Karpas-422 (cell line): ENCODE data around the gene PHF12. TPM values are rescaled to one million over a fixed set of nuclear protein-coding genes. Genes with fewer than 3 reads are reported as not detected.
"Not testable (repeated sequence)": the region's sequence is repeated elsewhere in the genome, so short reads cannot be mapped to it uniquely, and the experiment has no call there.

Source experiments
- DNase-seq: peaks from one replicate; pipeline ENCODE4 v3.0.0-alpha.2; 2015
- H2AFZ ChIP-seq: fragments of 200-600 bp; sonication (generic); 2 replicates; pipeline ENCODE4 v1.6.1; 2014; ENCODE audit warnings: antibody characterized with exemption, low read length, mixed read lengths
- H3K27ac ChIP-seq: fragments of 200-600 bp; sonication (generic); 2 replicates; pipeline ENCODE4 v1.5.1; 2014; ENCODE audit warnings: mild to moderate bottlenecking, low read length, moderate library complexity
- H3K27me3 ChIP-seq: fragments of 200-600 bp; sonication (generic); 2 replicates; pipeline ENCODE4 v1.6.1; 2014; ENCODE audit warnings: low read length, mixed read lengths
- H3K36me3 ChIP-seq: fragments of 200-600 bp; sonication (generic); 2 replicates; pipeline ENCODE4 v1.6.1; 2014; ENCODE audit warnings: low read length, mixed read lengths; ENCODE audit not compliant: insufficient read depth
- H3K4me1 ChIP-seq: fragments of 200-600 bp; sonication (generic); 2 replicates; pipeline ENCODE4 v1.6.1; 2014; ENCODE audit warnings: mild to moderate bottlenecking, low read length, mixed read lengths
- H3K4me2 ChIP-seq: fragments of 200-600 bp; sonication (generic); 2 replicates; pipeline ENCODE4 v1.6.1; 2014; ENCODE audit warnings: low read length, low read depth, mild to moderate bottlenecking; ENCODE audit not compliant: poor library complexity, severe bottlenecking
- H3K4me3 ChIP-seq: fragments of 200-600 bp; sonication (generic); 2 replicates; pipeline ENCODE4 v1.5.1; 2014; ENCODE audit warnings: mild to moderate bottlenecking, antibody characterized with exemption, low read length, mixed read lengths
- H3K79me2 ChIP-seq: fragments of 200-600 bp; sonication (generic); 2 replicates; pipeline ENCODE4 v1.6.1; 2014; ENCODE audit warnings: mild to moderate bottlenecking, low read length, mixed read lengths
- H3K9ac ChIP-seq: fragments of 200-600 bp; sonication (generic); 2 replicates; pipeline ENCODE4 v1.6.0; 2014; ENCODE audit warnings: low read length
- H3K9me2 ChIP-seq: fragments of 200-600 bp; sonication (generic), shearing (Covaris generic); replicated peaks from 2 replicates; pipeline ENCODE4 v1.6.0; 2014; ENCODE audit warnings: mild to moderate bottlenecking, low read length, moderate library complexity; ENCODE audit not compliant: insufficient read depth
- H3K9me3 ChIP-seq: fragments of 300-700, 200-600 bp; sonication (generic); 2 replicates; pipeline ENCODE4 v1.6.1; 2014; ENCODE audit warnings: low read length, mixed read lengths
- H4K20me1 ChIP-seq: fragments of 200-600 bp; sonication (generic); 2 replicates; pipeline ENCODE4 v1.6.1; 2014; ENCODE audit warnings: mild to moderate bottlenecking, antibody characterized with exemption, low read length, low read depth; ENCODE audit not compliant: insufficient read depth
- total RNA-seq: library from RNA; depleted of rRNA; stranded (reverse); fragments of >200 nt; shearing (Covaris generic); gene quantifications from 2 replicates; pipeline ENCODE4 v1.2.3, GENCODE V29; 2014; ENCODE audit warnings: low replicate concordance

The PHF12 gene
- total RNA-seq, 1 experiment from 2014 or later = 38.3 TPM

DNA sequence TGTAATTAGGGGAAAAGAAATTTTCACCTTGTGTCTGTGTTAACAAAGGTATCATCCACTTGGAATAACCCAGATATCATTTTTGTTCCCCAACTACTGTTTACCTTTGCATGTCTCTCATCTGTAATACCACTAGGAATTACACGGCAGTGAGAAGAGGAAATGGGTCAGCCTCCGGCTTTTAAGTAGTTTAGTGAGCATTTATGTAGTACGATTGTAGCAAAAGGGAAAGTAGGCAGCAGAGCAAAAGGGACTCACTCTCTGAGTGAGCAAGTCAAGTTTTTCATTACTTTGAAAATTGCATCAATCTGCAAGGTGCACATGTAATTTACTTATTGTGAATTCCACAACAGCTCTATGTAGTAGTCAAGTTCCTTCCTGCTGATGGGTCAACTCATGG, 11.2 kb downstream of the PHF12 start:
- H3K4me2 ChIP-seq = no peak overlapping the region
- no peak overlapping the region for H3K9ac ChIP-seq
- H3K4me1 ChIP-seq = peaks cover 70% of the 10 kb centered on the region
- peak overlapping the region; percentile 42; the same call in 1 of the 2 replicates for H3K27ac ChIP-seq
- H4K20me1 ChIP-seq = peaks cover 57% of the 10 kb centered on the region
- no peaks in the 10 kb centered on the region for H3K9me3 ChIP-seq
- no peak overlapping the region for H3K4me3 ChIP-seq
- H3K36me3 ChIP-seq = peaks cover 42% of the 10 kb centered on the region
- peaks cover 99% of the 10 kb centered on the region for H3K79me2 ChIP-seq
- H2AFZ ChIP-seq = no peak overlapping the region
- no peaks in the 10 kb centered on the region for H3K27me3 ChIP-seq
- H3K9me2 ChIP-seq = no peaks in the 10 kb centered on the region
- no peak for DNase-seq

DNA sequence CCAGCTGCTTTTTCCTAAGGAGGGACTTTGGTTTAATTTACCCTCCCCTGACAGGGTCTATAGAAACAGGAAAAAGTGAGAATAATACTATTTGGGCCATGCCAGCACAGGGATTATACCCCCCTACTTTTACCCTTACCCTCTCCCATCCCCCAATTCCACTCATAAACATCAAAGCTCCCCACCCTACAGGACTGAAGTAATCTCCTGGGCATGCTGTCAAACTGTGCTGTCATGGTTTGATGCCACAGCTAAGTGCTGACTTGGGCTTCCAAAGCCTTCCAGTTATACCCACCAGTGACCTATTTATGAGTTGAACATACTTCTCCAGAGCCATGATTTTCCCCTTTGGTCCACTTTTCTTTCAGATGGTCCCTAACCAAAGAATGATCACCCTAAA, 12.8 kb downstream of the PHF12 start:
- H3K27ac ChIP-seq = peak overlapping the region; percentile 9; the same call in 1 of the 2 replicates
- H3K79me2 ChIP-seq = peaks cover 97% of the 10 kb centered on the region
- H2AFZ ChIP-seq = no peak overlapping the region
- peaks cover 43% of the 10 kb centered on the region for H4K20me1 ChIP-seq
- H3K9me3 ChIP-seq = no peaks in the 10 kb centered on the region
- H3K4me2 ChIP-seq = no peak overlapping the region
- no peak overlapping the region for H3K9ac ChIP-seq
- no peaks in the 10 kb centered on the region for H3K27me3 ChIP-seq
- H3K4me1 ChIP-seq = peaks cover 60% of the 10 kb centered on the region
- DNase-seq = no peak
- peaks cover 35% of the 10 kb centered on the region for H3K36me3 ChIP-seq
- H3K9me2 ChIP-seq = no peaks in the 10 kb centered on the region
- H3K4me3 ChIP-seq = no peak overlapping the region

GRCh38 chr17:28937044-28937729, 14.1 kb downstream of the PHF12 start:
- H3K4me2 ChIP-seq = peak overlapping the region; percentile 1
- H3K9me3 ChIP-seq = no peaks in the 10 kb centered on the region
- H3K4me1 ChIP-seq = peaks cover 51% of the 10 kb centered on the region
- H3K36me3 ChIP-seq = peaks cover 37% of the 10 kb centered on the region
- H3K9me2 ChIP-seq = no peaks in the 10 kb centered on the region
- peaks cover 36% of the 10 kb centered on the region for H4K20me1 ChIP-seq
- H3K27ac ChIP-seq = peak overlapping the region; percentile 58
- H3K79me2 ChIP-seq = peaks cover 98% of the 10 kb centered on the region
- no peaks in the 10 kb centered on the region for H3K27me3 ChIP-seq
- H3K4me3 ChIP-seq = no peak overlapping the region
- H2AFZ ChIP-seq = no peak overlapping the region
- H3K9ac ChIP-seq = no peak overlapping the region
- no peak for DNase-seq

DNA sequence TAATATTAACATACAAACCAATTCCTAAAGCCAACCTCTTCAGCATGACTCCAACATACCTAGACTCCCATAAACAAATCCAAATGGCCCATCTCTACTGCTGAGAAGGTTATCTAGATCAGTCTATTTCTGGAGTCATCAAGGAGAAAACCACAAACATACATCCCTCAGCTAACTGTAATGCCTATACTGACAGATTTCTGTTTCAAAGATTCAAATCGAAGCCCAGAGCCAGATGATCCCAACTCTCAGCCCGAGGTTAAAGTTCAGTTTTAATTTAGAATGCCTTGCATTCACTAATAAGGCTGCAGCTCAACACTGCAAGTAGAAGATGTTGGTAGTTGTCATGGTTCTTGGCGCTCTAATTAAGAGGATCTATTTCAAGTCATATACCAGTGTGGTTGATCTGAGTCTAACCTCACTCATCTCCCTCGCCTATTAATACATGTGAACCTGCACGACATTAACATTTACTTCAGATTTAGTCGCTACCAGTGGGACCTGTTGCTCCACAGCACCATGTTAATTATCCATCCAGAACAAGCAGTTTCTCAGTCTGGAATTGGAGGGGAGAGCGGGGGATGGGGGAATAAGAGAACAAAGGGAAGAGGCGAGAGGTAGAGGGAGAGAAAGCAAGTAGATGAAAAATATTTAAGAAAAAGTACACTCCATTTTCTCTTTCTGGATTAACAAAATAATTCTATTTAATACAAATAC, 15.4 kb downstream of the PHF12 start:
- Histone ChIP-seq H4K20me1 (peaks cover 29% of the 10 kb centered on the region), H3K36me3 (peaks cover 37% of the 10 kb centered on the region), H3K27me3 (no peaks in the 10 kb centered on the region), H3K9me2 (no peaks in the 10 kb centered on the region), H3K9me3 (no peaks in the 10 kb centered on the region), H3K4me2 (no peak overlapping the region), H2AFZ (no peak overlapping the region), H3K4me1 (peaks cover 38% of the 10 kb centered on the region), H3K9ac (no peak overlapping the region), H3K79me2 (peaks cover 96% of the 10 kb centered on the region), H3K27ac (no peak overlapping the region), H3K4me3 (no peak overlapping the region)
- DNase-seq = no peak

DNA sequence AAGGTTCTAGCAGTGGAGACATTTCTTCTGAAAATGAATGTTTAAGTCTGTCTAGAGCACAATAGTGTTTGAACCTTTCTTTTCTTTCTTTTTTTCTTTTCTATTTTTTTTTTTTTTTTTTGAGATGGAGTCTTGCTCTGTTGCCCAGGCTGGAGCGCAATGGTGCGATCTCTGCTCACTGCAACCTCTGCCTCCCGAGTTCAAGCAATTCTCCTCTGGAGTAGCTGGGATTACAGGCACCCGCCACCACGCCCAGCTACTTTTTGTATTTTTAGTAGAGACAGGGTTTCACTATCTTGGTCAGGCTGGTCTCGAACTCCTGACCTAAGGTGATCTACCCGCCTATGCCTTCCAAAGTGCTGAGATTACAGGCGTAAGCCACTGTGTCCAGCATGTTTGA, 16.8 kb downstream of the PHF12 start:
- not testable (repeated sequence) for H3K9ac ChIP-seq, H3K27ac ChIP-seq, H3K9me3 ChIP-seq, H3K4me3 ChIP-seq, H3K4me2 ChIP-seq, DNase-seq, H3K27me3 ChIP-seq, H2AFZ ChIP-seq, H3K9me2 ChIP-seq
- Histone ChIP-seq H4K20me1 (peaks cover 18% of the 10 kb centered on the region), H3K4me1 (peaks cover 25% of the 10 kb centered on the region), H3K36me3 (peaks cover 40% of the 10 kb centered on the region), H3K79me2 (peaks cover 96% of the 10 kb centered on the region)

- no peaks in the 10 kb centered on the region for H3K27me3 ChIP-seq
- no peaks in the 10 kb centered on the region for H3K9me2 ChIP-seq
- H3K36me3 ChIP-seq = peaks cover 44% of the 10 kb centered on the region
- no peak overlapping the region for H3K4me3 ChIP-seq
- H3K9me3 ChIP-seq = no peaks in the 10 kb centered on the region
- no peak overlapping the region for H3K27ac ChIP-seq
- peaks cover 15% of the 10 kb centered on the region for H3K4me1 ChIP-seq
- DNase-seq = no peak
- H4K20me1 ChIP-seq = peaks cover 7% of the 10 kb centered on the region; the same call in 1 of the 2 replicates
- no peak overlapping the region for H3K4me2 ChIP-seq
- no peak overlapping the region for H3K9ac ChIP-seq
- no peak overlapping the region for H2AFZ ChIP-seq
- H3K79me2 ChIP-seq = peaks cover 88% of the 10 kb centered on the region
These were observed 21.5 kb downstream of the PHF12 start for GRCh38 chr17:28929787-28930186.

GRCh38 chr17:28928061-28928460, 23.3 kb downstream of the PHF12 start:
- Histone ChIP-seq H3K4me2 (no peak overlapping the region), H3K9me2 (no peaks in the 10 kb centered on the region), H3K9ac (no peak overlapping the region), H3K27me3 (no peaks in the 10 kb centered on the region), H3K79me2 (peaks cover 82% of the 10 kb centered on the region), H4K20me1 (peaks cover 7% of the 10 kb centered on the region; the same call in 1 of the 2 replicates), H3K4me3 (no peak overlapping the region), H3K36me3 (peaks cover 46% of the 10 kb centered on the region), H3K9me3 (no peaks in the 10 kb centered on the region), H3K4me1 (peaks cover 15% of the 10 kb centered on the region), H3K27ac (no peak overlapping the region), H2AFZ (no peak overlapping the region)
- no peak for DNase-seq

DNA sequence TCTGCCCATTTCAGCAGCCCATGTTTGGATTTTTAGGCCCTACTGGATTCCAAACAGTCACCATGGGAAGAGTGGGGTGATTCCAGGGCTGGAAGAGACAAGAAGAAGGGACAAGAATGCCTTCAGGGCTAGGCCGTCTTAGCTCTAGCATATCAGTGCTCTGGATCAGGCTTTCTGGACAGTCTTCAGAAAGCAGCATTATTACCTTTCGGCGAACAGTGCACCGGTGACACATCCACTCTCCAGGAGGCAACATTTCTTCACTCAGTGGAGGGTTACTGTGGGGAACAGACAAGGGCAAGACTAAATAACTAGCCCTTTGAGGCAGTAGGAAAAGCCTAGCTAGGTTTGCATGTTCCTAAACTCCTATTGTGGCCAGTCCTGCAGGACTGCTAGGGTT, 24.5 kb downstream of the PHF12 start:
- Histone ChIP-seq H3K9ac (no peak overlapping the region), H3K4me1 (peaks cover 15% of the 10 kb centered on the region), H3K36me3 (peaks cover 50% of the 10 kb centered on the region), H3K4me2 (no peak overlapping the region), H3K79me2 (peaks cover 69% of the 10 kb centered on the region), H3K4me3 (no peak overlapping the region), H3K9me2 (no peaks in the 10 kb centered on the region), H3K9me3 (no peaks in the 10 kb centered on the region), H3K27me3 (no peaks in the 10 kb centered on the region), H2AFZ (no peak overlapping the region), H4K20me1 (peaks cover 7% of the 10 kb centered on the region; the same call in 1 of the 2 replicates), H3K27ac (no peak overlapping the region)
- DNase-seq = no peak
